WTC11 (cell line): Measurements from ENCODE around the gene ZNF160. TPM values are rescaled to one million over a fixed set of nuclear protein-coding genes. Genes with fewer than 3 reads are reported as not detected.

Experiments
- ATF1 ChIP-seq: sonication (generic); formaldehyde crosslinking; IDR thresholded peaks from 2 replicates; pipeline ENCODE4 v1.8.1; 2023; ENCODE audit warnings: mild to moderate bottlenecking, moderate library complexity, missing genetic modification reagents
- ATF2 ChIP-seq: sonication (generic); formaldehyde crosslinking; IDR thresholded peaks from 2 replicates; pipeline ENCODE4 v1.8.1; 2022; ENCODE audit warnings: low read depth, missing genetic modification reagents, borderline replicate concordance
- ATF6 ChIP-seq: sonication (generic); formaldehyde crosslinking; IDR thresholded peaks from 2 replicates; pipeline ENCODE4 v1.8.1; 2023; ENCODE audit warnings: mild to moderate bottlenecking, missing genetic modification reagents
- CDX4 ChIP-seq: fragments of 250-450 bp; sonication (Bioruptor Pico); IDR thresholded peaks from 2 replicates; pipeline ENCODE4 v1.9.0; 2021; ENCODE audit warnings: moderate library complexity, mild to moderate bottlenecking, inconsistent platforms, borderline replicate concordance
- E2F4 ChIP-seq: sonication (generic); formaldehyde crosslinking; IDR thresholded peaks from 2 replicates; pipeline ENCODE4 v1.8.1; 2022; ENCODE audit warnings: low read depth, mild to moderate bottlenecking, moderate library complexity, missing genetic modification reagents, borderline replicate concordance
- FOXP4 ChIP-seq: sonication (generic); formaldehyde crosslinking; IDR thresholded peaks from 2 replicates; pipeline ENCODE4 v1.8.0; 2022; ENCODE audit warnings: mild to moderate bottlenecking, missing genetic modification reagents
- GRHL2 ChIP-seq: fragments of 250-450 bp; sonication (Bioruptor Pico); IDR thresholded peaks from 2 replicates; pipeline ENCODE4 v1.8.0; 2022; ENCODE audit warnings: mild to moderate bottlenecking, moderate library complexity; ENCODE audit not compliant: insufficient replicate concordance, severe bottlenecking
- GTF2I ChIP-seq: fragments of 250-450 bp; sonication (Bioruptor Pico); conservative IDR thresholded peaks from 2 replicates; pipeline ENCODE4 v1.4.0; 2021; ENCODE audit warnings: mild to moderate bottlenecking
- HMGA2 ChIP-seq: fragments of 250-450 bp; sonication (Bioruptor Pico); IDR thresholded peaks from 2 replicates; pipeline ENCODE4 v1.4.0; 2021; ENCODE audit warnings: mild to moderate bottlenecking, moderate library complexity
- KAT7 ChIP-seq: sonication (generic); formaldehyde crosslinking; IDR thresholded peaks from 2 replicates; pipeline ENCODE4 v1.8.1; 2023; ENCODE audit warnings: missing genetic modification reagents, mild to moderate bottlenecking, borderline replicate concordance
- MAX ChIP-seq: sonication (generic); formaldehyde crosslinking; IDR thresholded peaks from 2 replicates; pipeline ENCODE4 v1.8.0; 2022; ENCODE audit warnings: mild to moderate bottlenecking, missing genetic modification reagents
- MXD4 ChIP-seq: fragments of 250-450 bp; sonication (Bioruptor Pico); IDR thresholded peaks from 2 replicates; pipeline ENCODE4 v1.8.0; 2021; ENCODE audit warnings: mild to moderate bottlenecking, moderate library complexity, borderline replicate concordance
- MYBL2 ChIP-seq: sonication (generic); formaldehyde crosslinking; IDR thresholded peaks from 2 replicates; pipeline ENCODE4 v1.8.1; 2023; ENCODE audit warnings: mild to moderate bottlenecking, moderate library complexity, missing genetic modification reagents
- NFATC4 ChIP-seq: fragments of 250-450 bp; sonication (Bioruptor Pico); IDR thresholded peaks from 2 replicates; pipeline ENCODE4 v1.9.0; 2021; ENCODE audit warnings: mild to moderate bottlenecking
- NFYB ChIP-seq: sonication (generic); formaldehyde crosslinking; conservative IDR thresholded peaks from 2 replicates; pipeline ENCODE4 v1.8.0; 2022; ENCODE audit warnings: low read depth, missing genetic modification reagents
- NR1H2 ChIP-seq: sonication (generic); formaldehyde crosslinking; IDR thresholded peaks from 2 replicates; pipeline ENCODE4 v1.9.0; 2021; ENCODE audit warnings: mild to moderate bottlenecking, moderate library complexity, missing genetic modification reagents
- NR3C1 ChIP-seq: sonication (generic); formaldehyde crosslinking; conservative IDR thresholded peaks from 2 replicates; pipeline ENCODE4 v1.8.1; 2023; ENCODE audit warnings: low read depth, mild to moderate bottlenecking, missing genetic modification reagents
- PRRX2 ChIP-seq: fragments of 250-450 bp; sonication (Bioruptor Pico); IDR thresholded peaks from 2 replicates; pipeline ENCODE4 v1.8.0; 2021; ENCODE audit warnings: mild to moderate bottlenecking
- RELA ChIP-seq: sonication (generic); formaldehyde crosslinking; IDR thresholded peaks from 2 replicates; pipeline ENCODE4 v1.8.1; 2022; ENCODE audit warnings: missing genetic modification reagents, mild to moderate bottlenecking, borderline replicate concordance
- SMAD3 ChIP-seq: sonication (generic); formaldehyde crosslinking; IDR thresholded peaks from 2 replicates; pipeline ENCODE4 v1.8.0; 2022; ENCODE audit warnings: missing genetic modification reagents, mild to moderate bottlenecking, borderline replicate concordance
- TEAD4 ChIP-seq: sonication (generic); formaldehyde crosslinking; IDR thresholded peaks from 2 replicates; pipeline ENCODE4 v1.8.0; 2022; ENCODE audit warnings: mild to moderate bottlenecking, missing genetic modification reagents
- ZBTB43 ChIP-seq: sonication (generic); formaldehyde crosslinking; IDR thresholded peaks from 2 replicates; pipeline ENCODE4 v1.8.1; 2023; ENCODE audit warnings: mild to moderate bottlenecking, missing genetic modification reagents
- ZNF416 ChIP-seq: fragments of 250-450 bp; sonication (Bioruptor Pico); IDR thresholded peaks from 2 replicates; pipeline ENCODE4 v1.9.0; 2021; ENCODE audit warnings: mild to moderate bottlenecking, inconsistent platforms
- ZNF512 ChIP-seq: sonication (generic); formaldehyde crosslinking; IDR thresholded peaks from 2 replicates; pipeline ENCODE4 v1.8.1; 2022; ENCODE audit warnings: missing genetic modification reagents, borderline replicate concordance
- ZSCAN18 ChIP-seq: fragments of 250-450 bp; sonication (Bioruptor Pico); IDR thresholded peaks from 2 replicates; pipeline ENCODE4 v2.1.2; 2022; ENCODE audit warnings: mild to moderate bottlenecking, moderate library complexity
- total RNA-seq: library from RNA; stranded (reverse); gene quantifications from 3 replicates; pipeline ENCODE4 v1.2.3, GENCODE V29; 2021

Gene ZNF160
- total RNA-seq, 1 experiment from 2014 or later = 54.5 TPM

GRCh38 chr19:53057904-53058580 lies 45.2 kb downstream of the ZNF160 start (continued):
- TF ChIP-seq KAT7 (CRISPR knock-in tag) (no peak), NFATC4 (no peak), ZBTB43 (CRISPR knock-in tag) (no peak; the same call in 1 of the 2 replicates), MXD4 (CRISPR knock-in tag) (no peak), RELA (CRISPR knock-in tag) (0 out of 2 replicates have a peak, but pooled peaks have one; percentile 59), PRRX2 (CRISPR knock-in tag) (no peak), ZSCAN18 (CRISPR knock-in tag) (no peak), MAX (CRISPR knock-in tag) (peak; percentile 98), ATF6 (CRISPR knock-in tag) (no peak), ZNF416 (CRISPR knock-in tag) (no peak), GRHL2 (CRISPR knock-in tag) (no peak), NR3C1 (CRISPR knock-in tag) (no peak), TEAD4 (CRISPR knock-in tag) (0 out of 2 replicates have a peak, but pooled peaks have one; percentile 30), HMGA2 (CRISPR knock-in tag) (no peak), FOXP4 (CRISPR knock-in tag) (no peak; the same call in 1 of the 2 replicates), GTF2I (CRISPR knock-in tag) (no peak), MYBL2 (CRISPR knock-in tag) (peak; percentile 73; the same call in 1 of the 2 replicates), NFYB (CRISPR knock-in tag) (peak; percentile 20; the same call in 1 of the 2 replicates), ZNF512 (CRISPR knock-in tag) (no peak), SMAD3 (peak; percentile 94), ATF1 (CRISPR knock-in tag) (no peak), ATF2 (CRISPR knock-in tag) (no peak; the same call in 1 of the 2 replicates), E2F4 (CRISPR knock-in tag) (no peak), NR1H2 (peak; percentile 67; the same call in 1 of the 2 replicates), CDX4 (no peak)
